NCI-H1694 treated with DMSO at 0.1 percent for 48 hours (cell line): ENCODE data around the gene LRP1-AS.
A peak's percentile ranks its signal among the peaks of the same experiment; 100 is the strongest.
"Not testable (repeated sequence)": the region's sequence is repeated elsewhere in the genome, so short reads cannot be mapped to it uniquely, and the experiment has no call there.

Source experiments
- DNase-seq: peaks from one replicate; lab custom pipeline; 2025; lab: John Stamatoyannopoulos, UW

Gene LRP1-AS

DNA sequence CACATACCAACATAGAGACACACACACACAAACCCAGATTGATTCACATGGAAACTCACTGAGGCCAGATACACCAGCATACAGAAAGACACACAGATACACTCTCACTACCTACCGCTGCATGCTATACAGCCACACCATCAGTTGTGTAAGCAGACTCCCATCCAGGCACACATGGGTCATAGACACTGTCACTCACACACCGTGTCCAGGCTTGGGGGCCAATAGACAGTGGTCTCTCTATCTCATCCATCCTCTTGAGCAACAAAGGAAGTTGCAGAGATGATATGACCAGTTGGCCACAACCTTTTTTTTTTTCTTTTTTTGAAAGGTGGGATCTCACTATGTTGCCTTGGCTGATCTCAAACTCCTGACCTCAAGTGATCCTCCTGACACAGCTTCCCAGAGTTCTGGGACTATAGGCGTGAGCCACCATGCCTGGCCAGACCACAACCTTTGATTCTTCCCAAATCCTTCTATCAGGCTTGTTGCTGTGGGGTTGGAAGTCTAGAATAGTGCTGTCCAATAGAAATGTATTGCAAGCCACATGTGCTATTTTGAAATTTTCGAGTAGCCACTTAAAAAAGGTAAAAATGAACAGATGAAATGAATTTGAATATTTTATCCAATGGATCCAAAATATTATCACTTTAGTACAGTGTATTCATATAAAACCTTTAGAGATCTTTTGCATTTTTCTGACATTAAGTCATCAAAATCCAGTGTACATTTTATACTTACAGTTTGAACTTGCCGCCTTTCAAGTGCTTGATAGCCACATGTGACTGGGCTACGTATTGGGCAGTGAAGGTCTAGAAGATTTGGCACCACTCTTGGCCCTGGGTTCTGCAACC lies 7.4 kb downstream of the LRP1-AS start:
- DNase-seq = no peak

DNA sequence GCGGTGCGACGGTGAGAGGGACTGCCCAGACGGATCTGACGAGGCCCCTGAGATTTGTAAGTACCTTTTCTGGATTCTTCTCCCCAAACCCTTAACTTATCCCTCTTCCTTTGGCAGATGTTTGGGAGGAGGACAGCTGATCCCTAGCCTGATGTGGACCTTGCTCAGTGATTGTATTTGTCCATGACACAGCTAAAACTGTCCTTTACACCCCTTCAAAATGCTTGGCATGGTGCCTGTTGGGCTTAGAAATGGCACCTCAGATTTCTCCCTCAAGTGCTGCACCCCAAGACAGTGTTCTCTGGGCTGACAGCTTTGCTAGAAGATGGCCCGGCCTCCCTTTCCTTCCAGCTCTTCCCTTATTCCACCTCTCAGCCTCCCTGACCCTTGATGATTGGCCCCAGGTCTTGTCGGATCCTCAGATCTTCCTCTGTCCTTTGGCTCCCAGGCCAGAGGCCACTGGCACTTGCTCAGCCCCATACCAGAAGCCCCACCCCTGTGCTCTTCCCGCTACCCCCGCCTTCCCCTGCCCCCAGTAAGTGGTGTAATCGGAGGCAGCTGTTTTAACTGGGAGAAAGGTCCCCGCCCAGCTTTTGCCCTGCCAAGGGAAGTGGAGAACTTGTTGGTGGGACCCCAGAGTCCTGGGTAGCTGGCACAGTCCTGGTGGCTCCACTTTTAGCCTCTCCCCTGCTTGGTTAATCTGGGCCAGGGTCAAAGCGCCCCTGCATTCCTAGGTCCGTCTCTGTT lies 8.7 kb downstream of the LRP1-AS start:
- no peak for DNase-seq

DNA sequence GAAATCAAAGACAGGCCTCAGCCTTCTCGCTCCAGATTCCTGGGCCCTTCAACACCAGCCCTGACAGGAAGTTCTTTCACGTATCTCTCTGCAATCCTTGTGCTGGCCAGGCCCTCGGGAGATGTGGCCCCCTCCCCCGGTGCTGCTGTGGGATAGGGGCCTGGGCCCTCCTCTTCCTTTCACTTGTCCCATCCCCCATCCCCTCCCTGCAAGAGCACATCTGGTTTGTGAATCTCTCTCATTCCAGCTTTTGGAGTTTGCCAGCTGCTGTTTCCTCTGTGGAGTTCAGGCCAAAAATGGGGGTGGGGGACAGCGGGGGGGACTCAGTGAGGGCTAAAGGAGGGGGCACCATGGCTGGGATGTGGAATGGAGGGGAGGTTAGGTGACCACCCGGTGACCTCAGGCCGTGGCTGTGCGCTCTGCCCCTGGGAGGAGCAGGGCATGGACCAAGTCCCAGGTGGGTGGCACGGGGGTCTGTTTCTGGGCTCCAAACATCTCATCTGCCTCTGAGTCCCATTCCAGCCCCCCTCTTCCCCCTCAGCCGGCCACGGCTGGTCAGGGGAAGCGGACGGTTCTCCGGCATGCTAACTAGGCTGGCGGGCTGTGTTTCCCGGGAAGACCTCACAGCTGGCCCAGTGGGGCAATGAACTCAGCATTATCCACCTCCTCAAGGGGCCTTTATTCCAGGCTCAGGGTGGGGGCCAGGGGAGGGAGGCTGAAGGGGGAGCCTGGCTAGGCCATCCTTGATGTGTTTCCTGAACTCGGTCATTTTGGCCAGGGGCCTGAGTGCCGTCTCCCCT lies 11.7 kb downstream of the LRP1-AS start:
- DNase-seq = no peak

DNA sequence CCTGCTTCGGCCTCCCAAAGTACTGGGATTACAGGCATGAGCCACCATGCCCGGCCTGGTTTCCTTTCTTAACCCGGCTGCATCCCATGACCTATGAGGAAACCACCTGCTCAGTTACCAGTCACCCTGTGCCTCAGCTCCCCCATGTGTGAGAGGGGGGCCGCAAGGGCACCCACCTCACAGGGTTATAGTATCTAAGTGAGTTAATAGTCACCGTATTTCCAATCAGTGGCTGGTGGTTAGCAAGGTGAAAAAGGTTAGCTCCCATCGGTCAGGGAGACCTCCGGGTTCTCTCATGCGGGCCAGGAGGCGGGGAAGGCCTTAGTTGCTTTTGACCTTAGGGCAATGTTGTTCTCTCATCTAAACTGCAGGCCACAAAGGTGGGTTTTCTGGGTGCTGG lies 12.5 kb downstream of the LRP1-AS start:
- no peak for DNase-seq

- no peak for DNase-seq
Measured at GRCh38 chr12:57133916-57134315, 13.5 kb downstream of the LRP1-AS start.

GRCh38 chr12:57133013-57133569 lies 14.3 kb downstream of the LRP1-AS start:
- no peak for DNase-seq

GRCh38 chr12:57131896-57132744 lies 15.3 kb downstream of the LRP1-AS start:
- DNase-seq = no peak

DNA sequence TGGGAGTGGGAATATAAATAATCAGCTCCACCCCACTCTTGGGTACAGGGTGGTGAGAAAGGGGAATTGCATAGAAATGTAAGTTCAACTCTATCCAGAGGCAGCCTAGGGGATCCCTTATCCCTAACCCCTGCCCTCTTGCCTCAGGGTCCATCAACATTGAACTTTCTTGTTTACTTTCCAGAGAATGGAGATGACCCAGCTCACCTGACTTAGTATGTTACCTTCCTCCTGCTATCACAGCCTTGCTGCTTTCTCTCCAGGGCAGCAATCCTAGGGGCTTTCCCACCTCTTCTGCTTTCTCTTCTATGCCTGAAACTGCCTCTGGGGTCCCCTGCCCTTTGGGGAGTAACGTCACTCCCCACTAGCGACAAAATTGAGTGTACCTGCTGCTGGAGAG lies 16.5 kb downstream of the LRP1-AS start:
- no peak for DNase-seq

DNA sequence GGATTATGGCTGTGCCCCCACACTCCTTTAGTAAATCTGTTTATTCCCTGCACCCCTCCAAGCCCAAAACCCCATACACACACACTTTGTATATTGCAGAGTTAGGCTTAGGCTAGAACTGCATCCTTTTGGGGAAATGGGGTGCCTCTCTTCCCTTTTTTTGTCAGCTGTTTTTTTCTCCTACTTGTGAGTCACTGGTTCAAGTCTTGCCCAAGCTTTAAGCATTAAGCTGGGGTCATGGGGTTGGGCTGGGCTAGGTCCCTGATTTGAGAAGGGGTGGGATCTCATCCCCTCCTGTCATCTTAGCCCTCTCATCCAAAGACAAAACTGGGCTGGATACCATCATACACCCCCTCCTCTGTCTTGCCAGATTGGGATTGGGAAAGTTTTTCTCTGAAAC lies 17.5 kb downstream of the LRP1-AS start:
- no peak for DNase-seq

DNA sequence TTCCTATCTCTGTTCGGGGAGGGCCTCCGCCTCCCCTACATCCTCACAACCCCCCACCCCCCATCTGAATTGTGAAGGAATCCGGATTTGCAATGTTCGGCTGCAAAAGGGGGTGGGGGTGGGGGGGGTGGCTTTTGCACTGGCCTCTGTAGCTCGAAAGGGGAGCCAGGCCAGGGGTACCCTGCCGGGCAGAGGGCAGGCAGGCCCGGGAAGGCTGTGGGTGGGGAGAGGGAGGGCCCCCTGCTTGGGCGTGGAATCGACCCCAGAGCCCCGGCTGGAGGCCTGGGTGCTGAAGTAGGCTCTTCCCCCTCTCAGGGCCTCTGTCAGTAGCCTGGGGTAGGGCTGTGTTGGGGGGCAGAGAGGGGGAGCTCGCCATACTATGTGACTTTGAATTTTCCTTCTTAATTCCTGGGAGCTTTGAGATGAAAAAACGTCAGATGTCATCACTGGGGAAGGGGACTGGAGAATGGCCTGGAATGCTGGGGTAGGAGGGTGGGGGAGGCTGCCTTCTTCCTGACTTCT lies 18.0 kb downstream of the LRP1-AS start:
- DNase-seq = no peak

- no peak for DNase-seq
Measured at GRCh38 chr12:57128519-57129247, 18.7 kb downstream of the LRP1-AS start.

- DNase-seq = peak; percentile 59
Measured at GRCh38 chr12:57127726-57128518, 19.5 kb downstream of the LRP1-AS start, which contains the start of gene LRP1. LRP1 (plus strand) TSS chr12:57128483; CDS start chr12:57128965, 482 bp downstream.

DNA sequence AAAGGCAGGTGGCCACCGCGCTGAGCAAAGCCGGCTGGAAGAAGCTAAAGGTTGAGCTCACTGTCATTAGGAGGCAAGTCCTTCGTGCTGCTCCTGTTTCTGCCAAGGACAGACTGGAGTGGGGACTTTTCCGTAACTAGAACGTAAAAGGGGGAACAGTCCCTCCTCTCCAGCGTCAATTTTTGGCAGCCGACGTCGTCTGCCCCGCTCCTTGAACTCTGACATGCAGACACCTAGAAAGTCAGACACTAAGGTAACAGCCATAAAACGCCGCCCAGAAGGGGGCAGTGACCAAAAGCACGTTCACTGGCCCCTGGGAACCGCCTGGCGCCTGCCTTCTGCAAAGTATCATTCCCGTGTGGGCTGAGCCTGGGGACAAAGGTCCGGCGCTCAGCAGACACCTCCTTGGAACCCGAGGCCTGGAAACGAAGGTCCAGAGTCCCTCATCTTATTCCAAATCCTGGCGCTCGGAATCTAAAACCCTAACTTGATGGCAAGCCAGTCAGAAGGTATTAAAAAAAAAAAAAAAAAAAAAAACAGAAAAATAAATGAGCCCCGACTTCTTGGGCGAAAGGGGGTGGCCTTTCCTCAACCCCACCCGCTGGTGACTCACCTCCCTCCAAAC lies 20.2 kb downstream of the LRP1-AS start:
- no peak for DNase-seq

DNA sequence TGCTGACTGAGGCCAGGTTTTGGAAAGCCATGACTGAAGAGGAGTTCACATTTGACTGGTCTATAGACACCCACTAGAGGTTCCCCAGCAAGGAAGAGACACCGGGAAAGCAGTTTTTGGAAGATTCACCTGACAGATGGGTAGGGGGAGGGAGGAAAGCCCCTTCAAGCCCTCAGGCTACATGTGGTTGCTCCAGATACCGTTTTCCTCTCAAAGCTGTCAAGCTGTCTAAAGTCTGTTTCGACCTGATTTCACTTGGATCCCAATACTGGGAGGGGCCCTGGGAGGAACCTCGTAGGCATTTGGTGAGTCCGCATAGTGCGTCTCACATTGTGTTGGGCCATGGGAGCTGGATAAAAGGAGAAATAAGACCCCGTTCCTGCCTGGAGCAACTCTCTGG lies 20.9 kb downstream of the LRP1-AS start:
- DNase-seq = peak; percentile 13

GRCh38 chr12:57126061-57126460 lies 21.4 kb downstream of the LRP1-AS start:
- DNase-seq = no peak

GRCh38 chr12:57124261-57124877 lies 23.1 kb downstream of the LRP1-AS start:
- peak; percentile 59 for DNase-seq

- DNase-seq = no peak
Measured at GRCh38 chr12:57123813-57124212, 23.6 kb downstream of the LRP1-AS start.

GRCh38 chr12:57120718-57121117 lies 26.7 kb downstream of the LRP1-AS start:
- not testable (repeated sequence) for DNase-seq
